HEK293 (cell line): ENCODE measurements around the gene ACSF2.

Source experiments
- CTCF ChIA-PET: fragments of 350-600 bp; formaldehyde crosslinking; extraction: SDS; loops from one replicate; lab custom pipeline; 2021; ENCODE audit warnings: antibody characterized with exemption; lab: Yijun Ruan, JAX
- POLR2A ChIA-PET: fragments of 300-600 bp; formaldehyde crosslinking; extraction: SDS; loops from one replicate; lab custom pipeline; 2020; ENCODE audit warnings: antibody characterized with exemption, inconsistent platforms; lab: Yijun Ruan, JAX
- H3K27ac ChIP-seq: fragments of 200-500 bp; sonication (Bioruptor generic); 2 replicates; pipeline ENCODE4 v1.5.1; 2014; ENCODE audit warnings: low read depth, low read length, control low read depth, inconsistent platforms; ENCODE audit errors: extremely low read depth
- H3K36me3 ChIP-seq, 2 experiments: fragments of 200-500 bp in 1 of 2; sonication (Bioruptor generic) in 1 of 2; 1 replicate in 1 of 2; 2 replicates in 1 of 2; pipeline ENCODE4 v1.5.1; 2014 to 2017; ENCODE audit warnings: inconsistent platforms in 2 of 2, low read length in 2 of 2; ENCODE audit not compliant: control insufficient read depth in 2 of 2, insufficient read depth in 1 of 2
- H3K4me1 ChIP-seq: fragments of 200-500 bp; sonication (Bioruptor generic); 2 replicates; pipeline ENCODE4 v1.5.1; 2014; ENCODE audit warnings: mild to moderate bottlenecking, low read length, inconsistent platforms; ENCODE audit not compliant: control insufficient read depth, insufficient read depth
- H3K4me3 ChIP-seq: 2 replicates; pipeline ENCODE4 v1.5.1; 2011; ENCODE audit warnings: low read depth, mild to moderate bottlenecking, control low read depth, low read length, moderate library complexity
- H3K9me3 ChIP-seq: fragments of 200-500 bp; sonication (Bioruptor generic); 2 replicates; pipeline ENCODE4 v1.5.1; 2014; ENCODE audit warnings: low read depth, low read length, inconsistent platforms; ENCODE audit not compliant: control insufficient read depth, insufficient read depth
- BCL11B ChIP-seq: fragments of 450-650 bp; formaldehyde crosslinking; IDR thresholded peaks from 2 replicates; pipeline ENCODE4 v1.5.1; 2016; ENCODE audit warnings: low read depth, missing biosample characterization, missing genetic modification characterization
- KLF9 ChIP-seq: fragments of 450-650 bp; formaldehyde crosslinking; IDR thresholded peaks from 2 replicates; pipeline ENCODE4 v1.5.1; 2016; ENCODE audit warnings: missing biosample characterization, missing genetic modification characterization, low read depth
- OSR2 ChIP-seq: fragments of 450-650 bp; formaldehyde crosslinking; IDR thresholded peaks from 2 replicates; pipeline ENCODE4 v1.5.1; 2016; ENCODE audit warnings: missing biosample characterization, missing genetic modification characterization
- ZBTB17 ChIP-seq: fragments of 450-650 bp; formaldehyde crosslinking; IDR thresholded peaks from 2 replicates; pipeline ENCODE4 v1.5.1; 2016; ENCODE audit warnings: missing biosample characterization, missing genetic modification characterization
- ZFHX2 ChIP-seq: fragments of 450-650 bp; formaldehyde crosslinking; conservative IDR thresholded peaks from 2 replicates; pipeline ENCODE4 v1.5.1; 2016; ENCODE audit warnings: missing biosample characterization, missing genetic modification characterization
- ZNF133 ChIP-seq: fragments of 450-650 bp; formaldehyde crosslinking; IDR thresholded peaks from 2 replicates; pipeline ENCODE4 v1.5.1; 2016; ENCODE audit warnings: missing biosample characterization, missing genetic modification characterization
- ZNF138 ChIP-seq: fragments of 450-650 bp; formaldehyde crosslinking; IDR thresholded peaks from 2 replicates; pipeline ENCODE4 v1.5.1; 2016; ENCODE audit warnings: missing biosample characterization, missing genetic modification characterization, borderline replicate concordance
- ZNF16 ChIP-seq: fragments of 450-650 bp; formaldehyde crosslinking; IDR thresholded peaks from 2 replicates; pipeline ENCODE4 v1.5.1; 2016; ENCODE audit warnings: low read depth, missing biosample characterization, missing genetic modification characterization
- ZNF169 ChIP-seq: fragments of 450-650 bp; formaldehyde crosslinking; IDR thresholded peaks from 2 replicates; pipeline ENCODE4 v1.5.1; 2016; ENCODE audit warnings: missing biosample characterization, missing genetic modification characterization
- ZNF202 ChIP-seq: fragments of 450-650 bp; formaldehyde crosslinking; IDR thresholded peaks from 2 replicates; pipeline ENCODE4 v1.5.1; 2016; ENCODE audit warnings: missing biosample characterization, missing genetic modification characterization, borderline replicate concordance
- ZNF239 ChIP-seq: fragments of 450-650 bp; formaldehyde crosslinking; IDR thresholded peaks from 2 replicates; pipeline ENCODE4 v1.5.1; 2016; ENCODE audit warnings: missing biosample characterization, missing genetic modification characterization
- ZNF366 ChIP-seq: fragments of 450-650 bp; formaldehyde crosslinking; conservative IDR thresholded peaks from 2 replicates; pipeline ENCODE4 v1.5.1; 2016; ENCODE audit warnings: missing biosample characterization, missing genetic modification characterization
- ZNF37A ChIP-seq: fragments of 450-650 bp; IDR thresholded peaks from 2 replicates; pipeline ENCODE4 v1.5.1; 2018; ENCODE audit warnings: missing biosample characterization, missing genetic modification characterization
- ZNF433 ChIP-seq: fragments of 450-650 bp; formaldehyde crosslinking; IDR thresholded peaks from 2 replicates; pipeline ENCODE4 v1.5.1; 2016; ENCODE audit warnings: missing biosample characterization, missing genetic modification characterization, low read depth
- ZNF544 ChIP-seq: fragments of 450-650 bp; formaldehyde crosslinking; IDR thresholded peaks from 2 replicates; pipeline ENCODE4 v1.5.0; 2017; ENCODE audit warnings: missing biosample characterization, missing genetic modification characterization
- ZNF777 ChIP-seq: fragments of 450-650 bp; formaldehyde crosslinking; IDR thresholded peaks from 2 replicates; pipeline ENCODE4 v1.5.1; 2017; ENCODE audit warnings: missing biosample characterization, missing genetic modification characterization, borderline replicate concordance
- ZSCAN23 ChIP-seq: fragments of 450-650 bp; formaldehyde crosslinking; IDR thresholded peaks from 2 replicates; pipeline ENCODE4 v1.5.1; 2016; ENCODE audit warnings: missing biosample characterization, missing genetic modification characterization
- TF ChIP-seq, protein P1 (sequence below): fragments of 450-650 bp; formaldehyde crosslinking; conservative IDR thresholded peaks from 2 replicates; pipeline ENCODE4 v1.5.1; 2016; ENCODE audit warnings: low read depth, missing biosample characterization, missing genetic modification characterization
- TF ChIP-seq, protein P2 (sequence below): fragments of 450-650 bp; formaldehyde crosslinking; IDR thresholded peaks from 2 replicates; pipeline ENCODE4 v1.5.1; 2017; ENCODE audit warnings: missing biosample characterization, missing genetic modification characterization
- TF ChIP-seq, protein P3 (sequence below): fragments of 450-650 bp; formaldehyde crosslinking; IDR thresholded peaks from 2 replicates; pipeline ENCODE4 v1.5.1; 2017; ENCODE audit warnings: missing biosample characterization, missing genetic modification characterization

Gene ACSF2

DNA sequence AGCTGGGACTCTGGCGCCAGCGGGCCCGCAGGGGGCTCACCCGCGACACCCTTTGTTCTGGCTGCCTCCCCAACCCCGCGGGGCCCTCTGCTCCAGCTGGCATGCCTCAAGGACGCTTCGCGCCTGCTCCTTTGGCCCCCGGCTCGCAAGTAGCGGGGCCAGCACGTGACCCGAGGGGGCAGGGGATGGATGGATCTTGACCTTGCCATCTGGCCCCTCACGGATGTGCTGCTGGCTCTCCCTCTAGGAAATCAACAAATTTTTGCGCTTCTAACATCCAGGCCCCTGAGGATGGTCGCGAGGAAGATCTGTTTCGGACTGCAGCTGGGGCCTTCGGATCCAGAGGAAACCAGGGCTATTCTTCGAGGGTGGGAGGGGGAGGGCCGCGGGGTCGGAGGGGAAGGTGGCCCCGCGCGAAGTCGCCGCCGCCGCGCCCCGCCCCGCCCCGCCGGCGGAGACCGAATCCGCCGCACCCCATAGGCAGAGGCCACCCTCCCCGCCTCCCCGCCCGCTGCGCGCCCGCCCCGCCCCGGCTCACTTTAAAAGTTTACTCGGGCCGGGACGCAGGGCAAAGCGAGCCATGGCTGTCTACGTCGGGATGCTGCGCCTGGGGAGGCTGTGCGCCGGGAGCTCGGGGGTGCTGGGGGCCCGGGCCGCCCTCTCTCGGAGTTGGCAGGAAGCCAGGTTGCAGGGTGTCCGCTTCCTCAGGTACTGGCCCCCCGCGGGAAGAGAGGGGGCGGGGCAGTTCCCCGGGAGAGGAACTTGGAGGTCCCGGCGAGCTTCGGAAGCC is at the start of gene ACSF2 (continued):
- TF ChIP-seq, protein P1, sequence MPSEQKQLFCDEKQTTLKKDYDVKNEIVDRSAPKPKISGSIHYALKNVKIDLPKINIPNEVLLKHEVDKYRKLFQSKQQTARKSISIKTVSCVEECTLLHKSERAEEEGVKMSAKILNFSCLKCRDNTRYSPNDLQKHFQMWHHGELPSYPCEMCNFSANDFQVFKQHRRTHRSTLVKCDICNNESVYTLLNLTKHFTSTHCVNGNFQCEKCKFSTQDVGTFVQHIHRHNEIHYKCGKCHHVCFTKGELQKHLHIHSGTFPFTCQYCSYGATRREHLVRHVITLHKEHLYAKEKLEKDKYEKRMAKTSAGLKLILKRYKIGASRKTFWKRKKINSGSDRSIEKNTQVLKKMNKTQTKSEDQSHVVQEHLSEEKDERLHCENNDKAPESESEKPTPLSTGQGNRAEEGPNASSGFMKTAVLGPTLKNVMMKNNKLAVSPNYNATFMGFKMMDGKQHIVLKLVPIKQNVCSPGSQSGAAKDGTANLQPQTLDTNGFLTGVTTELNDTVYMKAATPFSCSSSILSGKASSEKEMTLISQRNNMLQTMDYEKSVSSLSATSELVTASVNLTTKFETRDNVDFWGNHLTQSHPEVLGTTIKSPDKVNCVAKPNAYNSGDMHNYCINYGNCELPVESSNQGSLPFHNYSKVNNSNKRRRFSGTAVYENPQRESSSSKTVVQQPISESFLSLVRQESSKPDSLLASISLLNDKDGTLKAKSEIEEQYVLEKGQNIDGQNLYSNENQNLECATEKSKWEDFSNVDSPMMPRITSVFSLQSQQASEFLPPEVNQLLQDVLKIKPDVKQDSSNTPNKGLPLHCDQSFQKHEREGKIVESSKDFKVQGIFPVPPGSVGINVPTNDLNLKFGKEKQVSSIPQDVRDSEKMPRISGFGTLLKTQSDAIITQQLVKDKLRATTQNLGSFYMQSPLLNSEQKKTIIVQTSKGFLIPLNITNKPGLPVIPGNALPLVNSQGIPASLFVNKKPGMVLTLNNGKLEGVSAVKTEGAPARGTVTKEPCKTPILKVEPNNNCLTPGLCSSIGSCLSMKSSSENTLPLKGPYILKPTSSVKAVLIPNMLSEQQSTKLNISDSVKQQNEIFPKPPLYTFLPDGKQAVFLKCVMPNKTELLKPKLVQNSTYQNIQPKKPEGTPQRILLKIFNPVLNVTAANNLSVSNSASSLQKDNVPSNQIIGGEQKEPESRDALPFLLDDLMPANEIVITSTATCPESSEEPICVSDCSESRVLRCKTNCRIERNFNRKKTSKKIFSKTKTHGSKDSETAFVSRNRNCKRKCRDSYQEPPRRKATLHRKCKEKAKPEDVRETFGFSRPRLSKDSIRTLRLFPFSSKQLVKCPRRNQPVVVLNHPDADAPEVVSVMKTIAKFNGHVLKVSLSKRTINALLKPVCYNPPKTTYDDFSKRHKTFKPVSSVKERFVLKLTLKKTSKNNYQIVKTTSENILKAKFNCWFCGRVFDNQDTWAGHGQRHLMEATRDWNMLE = no peak

DNA sequence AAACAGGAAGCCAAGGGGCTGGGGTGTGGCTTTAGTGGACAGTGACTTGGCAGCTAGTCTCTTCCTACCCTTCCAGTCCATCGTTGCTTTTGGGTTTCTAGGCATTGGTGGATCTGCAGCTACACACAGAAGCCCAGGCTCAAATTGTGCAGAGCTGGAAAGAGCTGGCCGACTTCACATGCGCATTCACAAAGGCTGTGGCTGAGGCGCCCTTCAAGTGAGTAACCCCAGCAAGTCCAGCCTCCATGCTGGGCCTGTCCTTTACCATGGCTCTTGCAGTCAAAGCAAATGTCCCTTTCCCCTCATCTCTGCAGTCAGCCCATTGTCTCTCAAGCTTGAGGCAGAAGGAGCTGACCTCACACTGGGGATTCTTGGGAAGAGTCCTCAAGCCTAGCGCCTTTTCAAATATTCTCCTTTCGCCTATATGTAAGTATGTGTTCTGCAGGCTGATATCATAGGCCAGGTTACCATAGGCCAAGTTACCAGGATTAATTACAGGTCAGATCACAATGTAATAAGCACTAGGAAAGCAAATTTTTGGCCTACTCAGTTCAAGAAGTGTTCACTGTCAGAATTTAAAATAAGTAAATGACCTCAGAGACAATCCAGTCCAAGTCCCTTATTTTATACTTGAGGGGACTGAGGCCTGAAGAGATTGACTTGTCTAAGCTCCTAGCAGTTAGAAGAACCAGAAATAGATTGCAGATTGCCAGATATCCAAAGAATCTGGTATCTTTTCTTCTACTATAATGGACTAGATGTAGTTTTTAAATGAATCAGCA is 46.5 kb upstream of the ACSF2 start:
- CTCF ChIA-PET = interaction anchor here (0.6 to 2.5 kb wide), 4 partner anchors 17 to 250 kb away, joined by 3 to 11 read pairs (median 7); partner anchors contain the start of gene LRRC59

DNA sequence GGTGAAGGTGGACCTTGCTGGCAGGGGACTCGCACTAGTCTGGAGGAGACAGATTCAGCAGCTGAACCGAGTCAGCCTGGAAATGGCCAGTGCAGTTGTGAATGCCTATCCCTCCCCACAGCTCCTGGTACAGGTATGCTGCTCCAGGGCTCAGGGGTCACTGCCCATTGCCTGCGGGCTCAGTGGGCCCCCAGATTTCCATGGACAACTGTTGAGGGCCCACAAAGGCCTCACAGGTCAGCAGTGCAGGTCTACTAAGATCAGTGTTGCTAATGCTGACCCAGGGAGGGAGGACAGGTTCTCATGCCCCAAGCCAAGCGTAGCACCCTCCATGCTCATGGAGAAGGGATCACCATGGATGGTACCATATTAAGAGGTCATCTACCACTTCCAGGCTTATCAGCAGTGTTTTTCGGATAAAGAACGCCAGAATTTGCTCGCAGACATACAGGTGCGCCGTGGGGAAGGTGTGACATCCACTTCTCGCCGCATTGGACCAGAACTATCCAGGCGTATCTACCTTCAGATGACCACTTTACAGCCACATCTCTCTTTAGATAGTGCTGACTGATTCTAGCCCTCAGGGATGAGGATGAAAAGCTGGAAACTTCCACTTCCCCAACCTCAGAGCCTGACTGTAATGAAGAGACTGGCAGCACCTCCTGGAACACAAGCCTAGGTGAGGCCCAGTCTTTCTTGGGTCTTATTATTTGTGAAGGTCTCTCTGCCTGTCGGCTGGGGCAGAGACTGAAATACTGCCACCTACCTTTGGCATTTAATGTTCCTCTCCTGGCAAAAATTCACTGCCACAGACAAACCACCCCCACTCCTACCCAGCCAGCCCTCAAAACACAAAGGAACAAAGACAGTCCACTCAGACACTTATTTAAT is 45.4 kb upstream of the ACSF2 start:
- CTCF ChIA-PET = interaction anchor here (0.6 to 8.8 kb wide), 8 partner anchors 11 to 180 kb away, joined by 3 to 69 read pairs (median 10); partner anchors contain the start of genes LRRC59 and RSAD1
- Histone ChIP-seq H3K36me3 (peaks cover 58 to 98% of the 10 kb centered on the region in 2 experiments), H3K9me3 (no peaks in the 10 kb centered on the region), H3K4me3 (no peak overlapping the region), H3K27ac (no peak overlapping the region), H3K4me1 (no peaks in the 10 kb centered on the region)
- POLR2A ChIA-PET = interaction anchor here (0.9 to 5.5 kb wide), 6 partner anchors 9 to 85 kb away, joined by 3 to 41 read pairs (median 4); partner anchors contain the start of gene LRRC59
- TF ChIP-seq, protein P2, sequence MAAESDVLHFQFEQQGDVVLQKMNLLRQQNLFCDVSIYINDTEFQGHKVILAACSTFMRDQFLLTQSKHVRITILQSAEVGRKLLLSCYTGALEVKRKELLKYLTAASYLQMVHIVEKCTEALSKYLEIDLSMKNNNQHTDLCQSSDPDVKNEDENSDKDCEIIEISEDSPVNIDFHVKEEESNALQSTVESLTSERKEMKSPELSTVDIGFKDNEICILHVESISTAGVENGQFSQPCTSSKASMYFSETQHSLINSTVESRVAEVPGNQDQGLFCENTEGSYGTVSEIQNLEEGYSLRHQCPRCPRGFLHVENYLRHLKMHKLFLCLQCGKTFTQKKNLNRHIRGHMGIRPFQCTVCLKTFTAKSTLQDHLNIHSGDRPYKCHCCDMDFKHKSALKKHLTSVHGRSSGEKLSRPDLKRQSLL (tag by site-specific recombination) = no peak
- TF ChIP-seq ZNF433 (tag by site-specific recombination) (no peak), OSR2 (no peak), ZNF169 (no peak), ZNF239 (tag by site-specific recombination) (no peak), KLF9 (no peak), ZSCAN23 (no peak), ZNF202 (tag by site-specific recombination) (no peak), ZNF133 (no peak), ZFHX2 (tag by site-specific recombination) (no peak), ZNF138 (tag by site-specific recombination) (no peak), BCL11B (tag by site-specific recombination) (no peak), ZNF544 (tag by site-specific recombination) (no peak)
- TF ChIP-seq, protein P3, sequence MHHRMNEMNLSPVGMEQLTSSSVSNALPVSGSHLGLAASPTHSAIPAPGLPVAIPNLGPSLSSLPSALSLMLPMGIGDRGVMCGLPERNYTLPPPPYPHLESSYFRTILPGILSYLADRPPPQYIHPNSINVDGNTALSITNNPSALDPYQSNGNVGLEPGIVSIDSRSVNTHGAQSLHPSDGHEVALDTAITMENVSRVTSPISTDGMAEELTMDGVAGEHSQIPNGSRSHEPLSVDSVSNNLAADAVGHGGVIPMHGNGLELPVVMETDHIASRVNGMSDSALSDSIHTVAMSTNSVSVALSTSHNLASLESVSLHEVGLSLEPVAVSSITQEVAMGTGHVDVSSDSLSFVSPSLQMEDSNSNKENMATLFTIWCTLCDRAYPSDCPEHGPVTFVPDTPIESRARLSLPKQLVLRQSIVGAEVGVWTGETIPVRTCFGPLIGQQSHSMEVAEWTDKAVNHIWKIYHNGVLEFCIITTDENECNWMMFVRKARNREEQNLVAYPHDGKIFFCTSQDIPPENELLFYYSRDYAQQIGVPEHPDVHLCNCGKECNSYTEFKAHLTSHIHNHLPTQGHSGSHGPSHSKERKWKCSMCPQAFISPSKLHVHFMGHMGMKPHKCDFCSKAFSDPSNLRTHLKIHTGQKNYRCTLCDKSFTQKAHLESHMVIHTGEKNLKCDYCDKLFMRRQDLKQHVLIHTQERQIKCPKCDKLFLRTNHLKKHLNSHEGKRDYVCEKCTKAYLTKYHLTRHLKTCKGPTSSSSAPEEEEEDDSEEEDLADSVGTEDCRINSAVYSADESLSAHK (tag by site-specific recombination) = no peak

More for the DNA sequence above, 46.5 kb upstream of the ACSF2 start:
- Histone ChIP-seq H3K4me1 (no peaks in the 10 kb centered on the region), H3K27ac (no peak overlapping the region), H3K9me3 (no peaks in the 10 kb centered on the region), H3K36me3 (peaks cover 52 to 98% of the 10 kb centered on the region in 2 experiments), H3K4me3 (no peak overlapping the region)
- POLR2A ChIA-PET = interaction anchor here (1.0 to 5.5 kb wide), 4 partner anchors 11 to 18 kb away, joined by 3 to 41 read pairs (median 14); partner anchors contain the start of gene LRRC59
- no peak for TF ChIP-seq ZNF777 (tag by site-specific recombination)
- peak; percentile 41 for TF ChIP-seq ZBTB17
- no peak for TF ChIP-seq ZNF37A
- TF ChIP-seq ZNF16 = no peak
- TF ChIP-seq ZNF366 = no peak
